Suprapubic skin (tissue), 4 donors: ENCODE measurements around the gene ENTPD1.

Source experiments
- POLR2A ChIP-seq, 2 donors: fragments of 450-650 bp; IDR thresholded peaks; one replicate each; pipeline ENCODE4 v1.6.1; 2017; ENCODE audit warnings: antibody characterized with exemption in 2 of 2, mild to moderate bottlenecking in 2 of 2, moderate library complexity in 2 of 2
- POLR2AphosphoS5 ChIP-seq, 3 donors: sonication (generic); formaldehyde crosslinking; IDR thresholded peaks; one replicate each; pipeline ENCODE4 v1.6.1; 2017; ENCODE audit warnings: antibody characterized with exemption in 3 of 3
- TF ChIP-seq, protein P1 (sequence below), 2 donors: fragments of 200-600 bp in 1 of 2; fragments of 450-650 bp in 1 of 2; sonication (generic) in 1 of 2; IDR thresholded peaks; one replicate each; pipeline ENCODE4 v1.5.1; 2016 to 2019; ENCODE audit warnings: antibody characterized with exemption in 2 of 2, mild to moderate bottlenecking in 1 of 2, moderate library complexity in 1 of 2

DNA sequence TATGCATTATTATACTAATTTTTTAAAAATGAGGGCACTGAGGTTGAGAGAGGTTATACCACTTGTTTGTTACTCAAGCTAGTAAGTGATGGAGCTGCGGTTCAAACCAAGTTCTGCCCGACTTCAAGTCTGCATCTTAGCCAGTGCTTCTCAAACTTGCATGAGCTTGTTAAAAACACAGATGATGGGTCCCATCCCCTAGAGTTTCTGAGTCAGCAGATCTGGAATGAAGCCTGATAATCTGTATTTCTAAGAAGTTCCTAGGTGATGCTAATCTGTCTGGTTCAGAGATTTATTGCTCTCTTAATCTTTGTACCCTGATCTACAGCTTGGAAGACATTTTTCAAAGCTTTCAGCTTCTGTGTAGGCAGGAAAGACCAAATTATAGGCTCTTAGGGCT lies 84.2 kb downstream of the ENTPD1 start:
- TF ChIP-seq POLR2A (IDR thresholded peaks at IDR 0.05) (no peak), POLR2AphosphoS5 (IDR thresholded peaks at IDR 0.05) (no peak)
- TF ChIP-seq, protein P1, sequence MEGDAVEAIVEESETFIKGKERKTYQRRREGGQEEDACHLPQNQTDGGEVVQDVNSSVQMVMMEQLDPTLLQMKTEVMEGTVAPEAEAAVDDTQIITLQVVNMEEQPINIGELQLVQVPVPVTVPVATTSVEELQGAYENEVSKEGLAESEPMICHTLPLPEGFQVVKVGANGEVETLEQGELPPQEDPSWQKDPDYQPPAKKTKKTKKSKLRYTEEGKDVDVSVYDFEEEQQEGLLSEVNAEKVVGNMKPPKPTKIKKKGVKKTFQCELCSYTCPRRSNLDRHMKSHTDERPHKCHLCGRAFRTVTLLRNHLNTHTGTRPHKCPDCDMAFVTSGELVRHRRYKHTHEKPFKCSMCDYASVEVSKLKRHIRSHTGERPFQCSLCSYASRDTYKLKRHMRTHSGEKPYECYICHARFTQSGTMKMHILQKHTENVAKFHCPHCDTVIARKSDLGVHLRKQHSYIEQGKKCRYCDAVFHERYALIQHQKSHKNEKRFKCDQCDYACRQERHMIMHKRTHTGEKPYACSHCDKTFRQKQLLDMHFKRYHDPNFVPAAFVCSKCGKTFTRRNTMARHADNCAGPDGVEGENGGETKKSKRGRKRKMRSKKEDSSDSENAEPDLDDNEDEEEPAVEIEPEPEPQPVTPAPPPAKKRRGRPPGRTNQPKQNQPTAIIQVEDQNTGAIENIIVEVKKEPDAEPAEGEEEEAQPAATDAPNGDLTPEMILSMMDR (IDR thresholded peaks at IDR 0.05): no peak
